ENCODE measurements around the gene GAS7.
A peak's percentile ranks its signal among the peaks of the same experiment; 100 is the strongest.

Gene GAS7

GRCh38 chr17:10229181-10229580 is 30.8 kb upstream of the GAS7 start:
- no peak for TF ChIP-seq CTCF (IDR thresholded peaks at IDR 0.05; ENCODE audit: low read depth, low read length)
- H3K4me3 ChIP-seq (ENCODE audit: low read depth, low read length) = no peak overlapping the region

GRCh38 chr17:10226930-10227695 is 28.7 kb upstream of the GAS7 start:
- no peak overlapping the region for H3K4me3 ChIP-seq (ENCODE audit: low read depth, low read length)
- TF ChIP-seq CTCF (IDR thresholded peaks at IDR 0.05; ENCODE audit: low read depth, low read length) = peak; percentile 94

GRCh38 chr17:10224582-10225195 is 26.3 kb upstream of the GAS7 start:
- H3K4me3 ChIP-seq (ENCODE audit: low read depth, low read length) = no peak overlapping the region
- no peak for TF ChIP-seq CTCF (IDR thresholded peaks at IDR 0.05; ENCODE audit: low read depth, low read length)

GRCh38 chr17:10219193-10219592 is 20.8 kb upstream of the GAS7 start:
- H3K4me3 ChIP-seq (ENCODE audit: low read depth, low read length) = no peak overlapping the region
- TF ChIP-seq CTCF (IDR thresholded peaks at IDR 0.05; ENCODE audit: low read depth, low read length) = no peak

- no peak for TF ChIP-seq CTCF (IDR thresholded peaks at IDR 0.05; ENCODE audit: low read depth, low read length)
Observed at GRCh38 chr17:10217916-10218315, 19.5 kb upstream of the GAS7 start.

GRCh38 chr17:10216213-10216938 is 18.0 kb upstream of the GAS7 start:
- no peak for TF ChIP-seq CTCF (IDR thresholded peaks at IDR 0.05; ENCODE audit: low read depth, low read length)

More at GRCh38 chr17:10217916-10218315, 19.5 kb upstream of the GAS7 start:
- no peak overlapping the region for H3K4me3 ChIP-seq (ENCODE audit: low read depth, low read length)

GRCh38 chr17:10215286-10215685 is 16.9 kb upstream of the GAS7 start:
- no peak overlapping the region for H3K4me3 ChIP-seq (ENCODE audit: low read depth, low read length)
- no peak for TF ChIP-seq CTCF (IDR thresholded peaks at IDR 0.05; ENCODE audit: low read depth, low read length)

More at GRCh38 chr17:10216213-10216938, 18.0 kb upstream of the GAS7 start:
- H3K4me3 ChIP-seq (ENCODE audit: low read depth, low read length) = no peak overlapping the region
